ENCODE results near the gene GDPD5. TPM values are rescaled to one million over a fixed set of nuclear protein-coding genes. Genes with fewer than 3 reads are reported as not detected.

Gene GDPD5
- total RNA-seq, 4 donors from 2014 or later = 9.6 to 52.9 (median 28.2) TPM

GRCh38 chr11:75498556-75499255, 27.0 kb downstream of the GDPD5 start:
- Histone ChIP-seq H3K4me3 (no peak overlapping the region), H3K27ac (peak overlapping the region; percentile 79 to 87), H3K27me3 (no peaks in the 10 kb centered on the region), H3K4me1 (peaks cover 3 to 14% of the 10 kb centered on the region in 2 donors), H3K9me3 (no peaks in the 10 kb centered on the region), H3K36me3 (no peaks in the 10 kb centered on the region)
- TF ChIP-seq POLR2A (IDR thresholded peaks at IDR 0.05) (no peak), CTCF (IDR thresholded peaks at IDR 0.05) (no peak)
- intact Hi-C loops (cut with DNase I; ENCODE audit: low total_unique reads) = no loop called here
- no peak for DNase-seq

- intact Hi-C loops (cut with DNase I; ENCODE audit: low total_unique reads) = no loop called here
- Histone ChIP-seq H3K4me3 (no peak overlapping the region), H3K27ac (peak overlapping the region; percentile 79 to 87), H3K36me3 (no peaks in the 10 kb centered on the region), H3K27me3 (no peaks in the 10 kb centered on the region), H3K9me3 (no peaks in the 10 kb centered on the region), H3K4me1 (peaks cover 3 to 14% of the 10 kb centered on the region in 2 donors)
- TF ChIP-seq POLR2A (IDR thresholded peaks at IDR 0.05) (no peak), CTCF (IDR thresholded peaks at IDR 0.05) (no peak)
- no peak for DNase-seq
These were observed 27.8 kb downstream of the GDPD5 start for GRCh38 chr11:75497788-75498409.

GRCh38 chr11:75496305-75496752, 29.4 kb downstream of the GDPD5 start:
- intact Hi-C loops (cut with DNase I; ENCODE audit: low total_unique reads) = no loop called here
- peak overlapping the region; percentile 13 to 27 for H3K27ac ChIP-seq
- H3K4me1 ChIP-seq = peaks cover 3 to 14% of the 10 kb centered on the region in 2 donors
- no peaks in the 10 kb centered on the region for H3K9me3 ChIP-seq
- no peaks in the 10 kb centered on the region for H3K27me3 ChIP-seq
- no peaks in the 10 kb centered on the region for H3K36me3 ChIP-seq
- H3K4me3 ChIP-seq = no peak overlapping the region
- TF ChIP-seq POLR2A (IDR thresholded peaks at IDR 0.05) (no peak), CTCF (IDR thresholded peaks at IDR 0.05) (no peak)
- DNase-seq = no peak

GRCh38 chr11:75495749-75496304, 29.9 kb downstream of the GDPD5 start:
- peaks cover 3 to 14% of the 10 kb centered on the region in 2 donors for H3K4me1 ChIP-seq
- TF ChIP-seq POLR2A (IDR thresholded peaks at IDR 0.05) = no peak
- TF ChIP-seq CTCF (IDR thresholded peaks at IDR 0.05) = no peak
- no peaks in the 10 kb centered on the region for H3K27me3 ChIP-seq
- no peaks in the 10 kb centered on the region for H3K9me3 ChIP-seq
- no peaks in the 10 kb centered on the region for H3K36me3 ChIP-seq
- H3K4me3 ChIP-seq = no peak overlapping the region
- peak overlapping the region; percentile 13 to 27 for H3K27ac ChIP-seq
- DNase-seq = no peak
- intact Hi-C loops (cut with DNase I; ENCODE audit: low total_unique reads) = no loop called here

GRCh38 chr11:75493626-75494025, 32.1 kb downstream of the GDPD5 start:
- Histone ChIP-seq H3K27me3 (no peaks in the 10 kb centered on the region), H3K27ac (no peak overlapping the region), H3K9me3 (no peaks in the 10 kb centered on the region), H3K4me1 (peaks cover 0 to 3% of the 10 kb centered on the region in 2 donors), H3K4me3 (no peak overlapping the region), H3K36me3 (no peaks in the 10 kb centered on the region)
- DNase-seq = no peak
- intact Hi-C loops (cut with DNase I; ENCODE audit: low total_unique reads) = no loop called here
- no peak for TF ChIP-seq POLR2A (IDR thresholded peaks at IDR 0.05)
- TF ChIP-seq CTCF (IDR thresholded peaks at IDR 0.05) = no peak

All from uterus (tissue), 4 donors.